Activated CD8-positive, alpha-beta memory T cell treated with anti-CD3 and anti-CD28 coated beads for 1 hour (primary cell): ENCODE data around the gene TLL1.

ENCODE experiments used
- DNase-seq, 2 donors: peaks; one replicate each; pipeline ENCODE4 v3.0.0-alpha.2; 2020; ENCODE audit warnings: low read depth in 1 of 2; ENCODE audit errors: extremely low read depth in 1 of 2

Gene TLL1

GRCh38 chr4:166042510-166043055 lies 169.5 kb downstream of the TLL1 start:
- no peak for DNase-seq

GRCh38 chr4:166043801-166044200 lies 170.8 kb downstream of the TLL1 start:
- no peak for DNase-seq

GRCh38 chr4:166044871-166045270 lies 171.8 kb downstream of the TLL1 start:
- no peak for DNase-seq

GRCh38 chr4:166045457-166045856 lies 172.4 kb downstream of the TLL1 start:
- DNase-seq, result no peak

GRCh38 chr4:166049036-166049435 lies 176.0 kb downstream of the TLL1 start:
- DNase-seq, result no peak

GRCh38 chr4:166064721-166065120 lies 191.7 kb downstream of the TLL1 start:
- DNase-seq, result no peak

GRCh38 chr4:166065324-166065723 lies 192.3 kb downstream of the TLL1 start:
- no peak for DNase-seq

GRCh38 chr4:166066936-166067335 lies 193.9 kb downstream of the TLL1 start:
- DNase-seq, result no peak

GRCh38 chr4:166067915-166068314 lies 194.9 kb downstream of the TLL1 start:
- DNase-seq, result no peak

- DNase-seq, result no peak
Observed at GRCh38 chr4:166073783-166074182, 200.7 kb downstream of the TLL1 start.

GRCh38 chr4:166075599-166075998 lies 202.6 kb downstream of the TLL1 start:
- DNase-seq, result no peak

- no peak for DNase-seq
Observed at GRCh38 chr4:166077782-166078181, 204.7 kb downstream of the TLL1 start.

GRCh38 chr4:166078383-166078782 lies 205.3 kb downstream of the TLL1 start:
- DNase-seq, result no peak

- DNase-seq, result no peak
Observed at GRCh38 chr4:166078955-166079354, 205.9 kb downstream of the TLL1 start.

GRCh38 chr4:166087569-166087968 lies 214.5 kb downstream of the TLL1 start:
- DNase-seq, result no peak

- no peak for DNase-seq
Observed at GRCh38 chr4:166088576-166088975, 215.5 kb downstream of the TLL1 start.

- no peak for DNase-seq
Observed at GRCh38 chr4:166091146-166091545, 218.1 kb downstream of the TLL1 start.

- no peak for DNase-seq
Observed at GRCh38 chr4:166091912-166092510, 219.0 kb downstream of the TLL1 start.

- no peak for DNase-seq
Observed at GRCh38 chr4:166092797-166093290, 219.8 kb downstream of the TLL1 start.

GRCh38 chr4:166104623-166105022 lies 231.6 kb downstream of the TLL1 start:
- DNase-seq, result no peak

- DNase-seq, result no peak
Observed at GRCh38 chr4:166121897-166122296, 248.9 kb downstream of the TLL1 start.

GRCh38 chr4:166123546-166123945 lies 250.5 kb downstream of the TLL1 start:
- DNase-seq, result no peak

- DNase-seq, result no peak
Observed at GRCh38 chr4:166128403-166128802, 255.4 kb downstream of the TLL1 start.
